ENCODE measurements around the gene TNFRSF21.

DNA sequence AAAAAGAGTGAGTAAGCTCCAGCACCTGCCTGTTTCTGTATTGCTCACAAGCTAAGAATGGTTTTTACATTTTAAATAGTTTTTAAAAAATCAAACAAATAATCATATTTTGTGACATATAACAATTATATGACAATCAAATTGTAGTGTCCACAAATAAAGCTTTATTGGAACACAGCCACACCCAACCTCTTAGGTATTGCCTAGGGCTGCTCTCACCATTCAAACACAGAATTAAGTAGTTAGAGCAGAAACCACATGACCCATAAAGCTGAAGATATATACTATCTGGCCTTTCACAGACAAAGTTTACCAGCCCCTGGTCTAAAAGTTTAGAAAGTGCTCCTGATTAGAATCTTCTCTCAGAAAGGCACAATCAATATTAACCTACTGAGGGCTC, 11.2 kb downstream of the TNFRSF21 start:
- TF ChIP-seq, protein P1, sequence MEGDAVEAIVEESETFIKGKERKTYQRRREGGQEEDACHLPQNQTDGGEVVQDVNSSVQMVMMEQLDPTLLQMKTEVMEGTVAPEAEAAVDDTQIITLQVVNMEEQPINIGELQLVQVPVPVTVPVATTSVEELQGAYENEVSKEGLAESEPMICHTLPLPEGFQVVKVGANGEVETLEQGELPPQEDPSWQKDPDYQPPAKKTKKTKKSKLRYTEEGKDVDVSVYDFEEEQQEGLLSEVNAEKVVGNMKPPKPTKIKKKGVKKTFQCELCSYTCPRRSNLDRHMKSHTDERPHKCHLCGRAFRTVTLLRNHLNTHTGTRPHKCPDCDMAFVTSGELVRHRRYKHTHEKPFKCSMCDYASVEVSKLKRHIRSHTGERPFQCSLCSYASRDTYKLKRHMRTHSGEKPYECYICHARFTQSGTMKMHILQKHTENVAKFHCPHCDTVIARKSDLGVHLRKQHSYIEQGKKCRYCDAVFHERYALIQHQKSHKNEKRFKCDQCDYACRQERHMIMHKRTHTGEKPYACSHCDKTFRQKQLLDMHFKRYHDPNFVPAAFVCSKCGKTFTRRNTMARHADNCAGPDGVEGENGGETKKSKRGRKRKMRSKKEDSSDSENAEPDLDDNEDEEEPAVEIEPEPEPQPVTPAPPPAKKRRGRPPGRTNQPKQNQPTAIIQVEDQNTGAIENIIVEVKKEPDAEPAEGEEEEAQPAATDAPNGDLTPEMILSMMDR (IDR thresholded peaks at IDR 0.05; ENCODE audit: low read depth, low read length): no peak
- TF ChIP-seq, protein P2, sequence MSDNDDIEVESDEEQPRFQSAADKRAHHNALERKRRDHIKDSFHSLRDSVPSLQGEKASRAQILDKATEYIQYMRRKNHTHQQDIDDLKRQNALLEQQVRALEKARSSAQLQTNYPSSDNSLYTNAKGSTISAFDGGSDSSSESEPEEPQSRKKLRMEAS (IDR thresholded peaks at IDR 0.05; ENCODE audit: low read depth, low read length): no peak
- TF ChIP-seq POLR2A (IDR thresholded peaks at IDR 0.05; ENCODE audit: extremely low read depth, insufficient read length): no peak

Data from NB4 (cell line).